Stimulated activated CD4-positive, alpha-beta T cell treated with anti-CD3 and anti-CD28 coated beads, Interleukin-1b, Interleukin-23, amount 100 ng/mL, for 24 hours (primary cell): Measurements from ENCODE around the gene PTPRB.

Experiments
- DNase-seq, 4 experiments: peaks; one replicate each; pipeline ENCODE4 v3.0.0-alpha.2; 2020; ENCODE audit warnings: low read depth in 4 of 4, low spot score in 1 of 4

Gene PTPRB

GRCh38 chr12:70637303-70638085 is at the start of gene PTPRB:
Gene PTPRB (minus strand): TSS chr12:70637429. CDS start chr12:70637395, 34 bp downstream.
- DNase-seq = no peak

- DNase-seq = no peak
These were observed 49.7 kb upstream of the PTPRB start for GRCh38 chr12:70686907-70687306.

- no peak for DNase-seq
These were observed 49.1 kb upstream of the PTPRB start for GRCh38 chr12:70686299-70686698.

GRCh38 chr12:70683976-70684375 is 46.7 kb upstream of the PTPRB start:
- DNase-seq = no peak

- DNase-seq = no peak
These were observed 34.5 kb upstream of the PTPRB start for GRCh38 chr12:70671698-70672097.

- no peak for DNase-seq
These were observed 33.7 kb upstream of the PTPRB start for GRCh38 chr12:70670948-70671347.

- DNase-seq = no peak
These were observed 30.0 kb upstream of the PTPRB start for GRCh38 chr12:70667253-70667652.

GRCh38 chr12:70666364-70666763 is 29.1 kb upstream of the PTPRB start:
- DNase-seq = no peak

- no peak for DNase-seq
These were observed 27.2 kb upstream of the PTPRB start for GRCh38 chr12:70664465-70664881.

GRCh38 chr12:70663838-70664237 is 26.6 kb upstream of the PTPRB start:
- DNase-seq = no peak

- DNase-seq = no peak
These were observed 24.4 kb upstream of the PTPRB start for GRCh38 chr12:70661466-70662161.

GRCh38 chr12:70660620-70661219 is 23.5 kb upstream of the PTPRB start:
- DNase-seq = no peak

- no peak for DNase-seq
These were observed 22.9 kb upstream of the PTPRB start for GRCh38 chr12:70660002-70660604.

GRCh38 chr12:70659077-70659606 is 21.9 kb upstream of the PTPRB start:
- DNase-seq = no peak

- no peak for DNase-seq
These were observed 20.5 kb upstream of the PTPRB start for GRCh38 chr12:70657616-70658286.

- no peak for DNase-seq
These were observed 15.2 kb upstream of the PTPRB start for GRCh38 chr12:70652451-70652850.

- no peak for DNase-seq
These were observed 11.6 kb upstream of the PTPRB start for GRCh38 chr12:70648831-70649230.

- no peak for DNase-seq
These were observed 11.0 kb upstream of the PTPRB start for GRCh38 chr12:70648191-70648590.

- no peak for DNase-seq
These were observed 9.6 kb upstream of the PTPRB start for GRCh38 chr12:70646850-70647249.

GRCh38 chr12:70645494-70646317 is 8.5 kb upstream of the PTPRB start:
- no peak for DNase-seq
